ENCODE results near the gene INO80C.
"Not testable (repeated sequence)": the region's sequence is repeated elsewhere in the genome, so short reads cannot be mapped to it uniquely, and the experiment has no call there.

Gene INO80C

DNA sequence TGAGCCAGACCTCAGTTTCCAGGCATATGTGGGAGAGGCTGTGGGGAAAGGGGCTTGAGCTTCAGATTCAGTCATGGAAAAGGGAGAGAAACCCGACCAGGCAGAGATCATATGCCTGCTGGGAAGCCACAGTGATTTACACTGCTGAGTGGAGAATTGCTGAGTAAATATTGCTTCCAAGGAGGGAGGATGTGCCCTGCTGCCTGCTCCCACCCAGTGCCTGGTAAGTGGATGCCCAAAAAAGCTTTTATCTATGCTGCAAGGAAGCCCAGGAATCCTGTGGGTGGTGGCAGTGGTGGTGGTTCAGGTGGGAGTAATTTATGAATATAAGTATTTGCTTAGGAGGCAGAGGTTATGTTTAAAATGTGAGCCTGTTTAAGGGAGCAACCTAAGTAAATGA lies 39.5 kb downstream of the INO80C start:
- no peak for DNase-seq

DNA sequence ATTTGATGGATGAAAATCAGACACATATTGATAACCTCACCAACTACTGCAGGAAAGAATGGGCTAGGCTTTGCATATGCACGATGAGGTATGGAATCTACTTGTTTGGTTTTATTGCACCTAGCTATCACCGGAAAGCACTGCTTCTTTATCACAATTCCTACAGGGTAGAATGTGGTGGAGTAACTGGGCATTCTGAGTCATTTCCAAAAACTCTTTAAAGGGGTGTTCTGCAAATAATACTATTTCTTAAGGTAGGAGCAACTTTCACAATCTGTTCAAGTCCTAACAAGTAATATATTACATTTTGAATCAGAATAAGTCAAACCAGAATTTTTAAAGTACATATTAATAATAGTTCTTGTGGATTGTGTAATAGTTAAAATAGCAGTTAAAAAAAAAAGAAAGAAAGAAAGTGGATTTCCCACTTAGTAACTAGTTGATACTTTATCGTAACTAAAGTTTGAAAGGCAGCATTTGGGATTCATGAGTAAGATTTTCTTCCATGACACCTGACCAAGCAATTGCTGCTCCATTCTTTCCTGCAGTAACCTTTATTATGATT lies 40.5 kb downstream of the INO80C start:
- no peak for DNase-seq

DNA sequence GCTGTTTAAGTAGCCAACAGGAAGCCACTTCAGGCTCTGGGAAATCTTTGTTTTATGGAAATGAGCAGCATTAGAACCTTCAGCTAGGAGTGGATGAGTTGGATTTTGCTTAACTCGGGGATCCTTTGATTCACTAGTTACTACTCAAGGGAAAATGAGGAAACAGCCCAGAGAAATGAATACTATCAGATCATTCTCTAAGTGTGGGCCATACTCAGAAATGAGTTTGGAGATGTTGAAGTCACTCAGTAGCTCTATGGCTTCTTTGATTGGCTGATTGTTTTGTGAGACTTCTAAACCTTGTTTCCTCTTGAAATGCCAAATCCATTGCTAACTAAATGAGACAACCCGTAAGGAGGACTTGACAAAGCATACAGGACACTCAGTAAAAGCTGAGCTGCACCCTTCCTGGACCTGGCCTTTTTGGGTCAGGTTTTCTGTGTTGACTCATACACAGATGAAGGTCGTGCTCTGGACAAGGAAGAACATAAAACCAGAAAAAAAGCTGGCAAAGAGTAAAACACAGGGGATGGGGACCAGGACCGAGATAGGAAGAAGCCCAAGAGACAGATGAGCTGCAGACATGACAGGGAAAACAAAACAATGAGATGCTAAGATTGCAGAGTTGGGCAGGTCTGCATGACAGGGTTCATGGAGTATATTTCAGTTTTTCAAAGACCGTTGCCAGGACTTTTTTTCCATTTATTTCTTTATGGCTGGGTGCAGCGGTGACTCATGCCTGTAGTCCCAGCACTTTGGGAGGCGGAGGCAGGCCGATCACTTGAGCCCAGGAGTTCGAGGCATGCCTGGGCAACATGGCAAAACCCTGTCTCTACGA lies 41.6 kb downstream of the INO80C start:
- no peak for DNase-seq

- no peak for DNase-seq
These were observed 43.0 kb downstream of the INO80C start for GRCh38 chr18:35454803-35455202.

DNA sequence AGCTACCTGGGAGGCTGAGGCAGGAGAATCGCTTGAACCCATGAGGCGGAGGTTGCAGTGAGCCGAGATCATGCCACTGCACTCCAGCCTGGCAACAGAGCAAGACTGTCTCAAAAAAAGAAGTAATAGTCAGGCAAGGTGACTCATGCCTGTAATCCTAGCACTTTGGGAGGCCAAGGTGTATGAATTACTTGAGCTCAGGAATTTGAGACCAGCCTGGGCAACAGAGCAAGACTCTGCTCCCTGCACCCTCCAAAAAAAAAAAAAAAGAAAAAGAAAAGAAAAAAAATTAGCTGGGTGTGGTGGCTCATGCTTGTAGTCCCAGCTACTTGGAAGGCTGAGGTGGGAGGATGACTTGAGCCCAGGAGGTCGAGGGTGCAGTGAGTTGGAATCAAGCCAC lies 44.7 kb downstream of the INO80C start:
- not testable (repeated sequence) for DNase-seq

DNA sequence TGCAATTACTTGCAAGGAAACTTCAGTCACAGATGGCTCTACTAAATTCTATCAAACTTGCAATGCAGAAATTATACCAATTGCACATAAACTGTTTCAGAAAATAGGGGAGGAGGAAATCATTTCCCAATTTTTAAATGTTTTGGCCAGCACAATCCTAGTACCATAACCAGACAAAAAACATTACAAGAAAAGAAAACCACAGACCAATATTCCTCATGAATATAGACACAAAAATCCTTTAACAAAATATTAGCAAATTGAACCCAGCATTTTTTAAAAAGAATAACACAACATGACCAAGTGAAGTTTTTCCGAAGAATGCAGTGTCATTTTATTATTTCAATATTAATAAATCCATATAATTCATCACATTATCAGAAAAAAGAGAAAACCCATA lies 45.8 kb downstream of the INO80C start:
- no peak for DNase-seq

DNA sequence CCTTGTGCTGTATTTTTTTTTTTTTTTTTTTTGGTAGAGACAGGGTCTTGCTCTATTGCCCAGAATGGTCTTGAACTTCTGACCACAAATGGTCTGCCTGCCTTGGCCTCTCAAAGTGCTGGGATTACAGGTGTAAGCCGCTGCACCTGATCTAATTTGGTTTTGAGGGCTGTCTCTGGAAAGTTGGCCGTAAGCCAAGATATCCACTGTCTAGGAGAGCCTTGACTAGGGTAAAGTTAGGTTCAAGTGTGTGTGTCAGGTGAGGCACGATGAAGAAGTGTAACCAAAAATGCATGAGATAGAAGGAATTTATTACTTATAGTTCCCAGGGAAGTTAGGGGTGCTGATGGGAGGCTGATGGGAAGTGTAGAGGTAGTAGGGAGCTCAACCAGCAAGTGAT lies 46.7 kb downstream of the INO80C start:
- no peak for DNase-seq

GRCh38 chr18:35444636-35445035 lies 53.1 kb downstream of the INO80C start:
- no peak for DNase-seq

DNA sequence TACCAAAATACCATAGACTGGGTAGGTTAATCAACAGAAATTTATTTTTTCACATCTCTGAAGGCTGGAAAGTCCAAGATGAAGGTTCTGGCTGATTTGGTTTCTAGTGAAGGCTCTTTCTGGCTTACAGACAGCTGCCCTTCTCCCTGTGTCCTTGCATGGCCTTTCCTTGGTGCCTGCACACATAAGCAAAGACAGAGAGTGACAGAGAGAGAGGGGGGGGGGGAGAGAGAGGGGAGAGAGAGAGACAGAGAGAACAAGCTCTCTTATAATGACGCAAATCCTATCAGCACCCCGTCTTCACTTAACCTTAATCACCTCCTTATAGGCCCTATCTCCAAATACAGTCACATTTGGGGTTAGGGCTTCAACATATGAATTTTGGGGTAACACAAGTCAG lies 53.9 kb downstream of the INO80C start:
- DNase-seq, result no peak

- DNase-seq, result no peak
These were observed 54.3 kb downstream of the INO80C start for GRCh38 chr18:35443434-35443833.

DNA sequence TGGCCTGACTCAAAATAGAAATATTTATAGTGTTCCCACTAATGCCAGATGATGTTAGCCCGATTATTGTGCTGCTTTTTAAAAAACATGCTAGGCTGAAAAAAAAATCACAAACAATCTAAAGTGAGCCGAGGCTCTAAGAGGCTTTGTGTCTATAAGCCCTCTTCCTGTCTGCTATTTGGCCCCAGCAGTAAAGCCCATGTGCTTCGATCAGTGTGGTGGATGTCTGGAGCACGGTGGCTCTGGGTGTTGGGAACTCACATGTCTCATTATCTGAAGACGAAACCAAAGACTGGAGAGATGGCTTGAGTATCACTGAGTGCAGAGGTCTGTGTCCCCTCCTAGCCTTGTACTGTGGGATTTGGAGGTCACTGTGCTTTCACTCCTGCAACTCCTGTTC lies 55.1 kb downstream of the INO80C start:
- no peak for DNase-seq

- no peak for DNase-seq
These were observed 55.7 kb downstream of the INO80C start for GRCh38 chr18:35441857-35442595.

- no peak for DNase-seq
These were observed 59.1 kb downstream of the INO80C start for GRCh38 chr18:35438480-35439234.

GRCh38 chr18:35437836-35438235 lies 59.9 kb downstream of the INO80C start:
- DNase-seq, result no peak

- no peak for DNase-seq
These were observed 61.6 kb downstream of the INO80C start for GRCh38 chr18:35436076-35436649.

DNA sequence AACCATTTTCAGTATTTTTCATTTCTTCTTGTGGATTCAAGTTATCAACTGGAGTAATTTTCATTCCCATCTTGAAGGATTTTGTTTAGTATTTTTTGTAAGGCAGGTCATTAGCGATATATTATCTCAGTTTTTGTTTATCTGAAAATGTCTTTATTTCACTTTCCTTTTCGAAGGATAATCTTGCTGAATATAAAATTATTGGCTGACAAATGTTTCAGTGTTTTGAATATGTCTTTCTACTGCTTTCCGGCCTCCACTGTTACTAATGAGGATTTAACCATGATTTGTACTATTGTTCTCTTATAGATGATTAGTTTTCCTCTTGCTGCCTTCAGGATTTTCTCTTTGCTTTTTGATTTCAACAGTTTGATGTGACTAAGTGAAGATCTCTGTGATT lies 62.4 kb downstream of the INO80C start:
- no peak for DNase-seq

DNA sequence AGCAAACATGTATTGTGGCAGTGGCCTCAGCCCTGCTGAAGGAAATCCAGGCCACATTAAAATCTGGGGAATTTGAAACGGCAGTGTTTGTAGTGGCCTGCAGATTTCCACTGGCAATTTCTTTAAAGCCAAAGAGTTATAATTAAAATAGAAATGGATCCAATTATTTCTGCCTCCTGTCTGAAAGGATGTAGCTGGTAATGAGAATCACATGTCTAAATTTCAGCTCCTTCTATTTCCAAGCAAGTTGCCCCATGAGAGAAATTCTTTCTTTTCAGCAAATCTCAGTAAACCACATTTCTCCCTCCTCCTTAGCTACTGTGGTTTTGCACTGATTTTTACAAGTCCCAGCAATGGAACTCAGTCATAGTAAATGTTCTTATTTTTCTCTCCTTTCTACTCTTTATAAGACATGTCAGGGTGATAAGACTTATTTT lies 65.2 kb downstream of the INO80C start:
- DNase-seq, result no peak

- DNase-seq, result no peak
These were observed 66.4 kb downstream of the INO80C start for GRCh38 chr18:35431374-35431741.

DNA sequence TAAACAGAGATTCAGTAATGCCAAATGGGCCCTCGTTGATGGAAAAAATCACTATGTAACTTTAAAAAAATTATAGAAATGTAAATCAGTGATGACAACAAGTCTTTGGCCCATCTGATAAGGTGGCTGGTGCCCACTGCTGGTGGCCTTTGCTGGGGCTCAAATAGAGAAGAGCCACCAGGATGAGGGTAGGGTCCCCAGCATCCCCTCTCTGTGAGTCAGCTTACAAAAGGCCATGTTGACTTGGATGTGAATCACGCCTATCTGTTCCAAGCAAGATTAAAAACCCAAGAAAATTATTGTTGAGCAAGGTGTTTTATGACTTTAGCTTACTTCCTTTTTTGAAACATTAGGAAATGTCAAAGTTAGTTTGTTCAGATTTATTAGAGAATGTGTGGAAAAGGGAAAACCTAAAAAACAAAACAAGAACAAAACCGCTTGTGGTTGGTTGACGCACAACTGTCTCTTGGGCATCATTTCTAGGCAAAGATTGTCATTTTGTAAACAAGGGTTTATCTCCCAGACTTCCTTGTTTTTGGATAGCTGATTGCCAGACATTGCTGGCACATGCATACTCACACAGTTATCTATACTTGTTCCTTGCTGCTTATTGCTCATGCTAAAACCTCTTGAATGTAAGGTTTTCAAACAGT lies 66.9 kb downstream of the INO80C start:
- DNase-seq, result no peak

DNA sequence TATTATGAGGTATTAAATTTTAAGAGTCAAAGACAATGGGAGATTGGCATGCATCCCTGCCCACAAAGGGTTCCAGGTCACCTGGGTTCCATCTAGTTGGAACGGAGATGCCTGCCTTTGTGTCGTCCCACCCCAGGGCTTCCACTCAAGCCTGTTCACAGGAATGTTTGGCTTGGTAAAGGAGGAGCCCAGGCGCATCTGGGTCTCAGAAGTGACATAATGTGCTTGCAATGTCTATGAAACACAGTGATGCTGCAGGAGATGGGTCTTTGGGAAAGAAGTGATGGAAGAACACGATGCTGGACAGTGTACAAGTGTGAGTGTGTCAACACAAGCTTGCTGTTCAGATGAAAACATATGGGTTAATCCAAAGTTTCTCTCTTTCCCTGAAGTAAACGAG lies 71.0 kb downstream of the INO80C start:
- no peak for DNase-seq

- no peak for DNase-seq
These were observed 73.4 kb downstream of the INO80C start for GRCh38 chr18:35424356-35424755.

DNA sequence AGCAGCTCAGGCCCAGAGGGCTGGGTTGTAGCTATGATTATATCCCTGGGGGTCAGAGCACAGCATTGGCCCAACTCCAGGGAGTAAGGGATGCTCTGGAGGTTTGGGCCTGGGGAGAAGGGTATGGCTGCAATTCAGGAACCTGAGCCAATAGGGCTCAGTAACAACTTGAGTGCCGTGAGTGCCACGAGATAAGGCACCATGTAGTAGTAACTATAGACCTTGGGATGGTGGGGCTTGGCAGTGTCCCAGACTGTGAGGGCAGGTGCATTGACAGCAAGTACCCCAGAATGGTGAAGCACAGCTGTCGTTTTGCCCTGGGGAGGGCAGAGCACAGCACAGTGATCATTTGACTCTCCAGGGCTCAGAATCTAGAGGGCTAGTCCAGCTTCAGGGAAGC lies 75.5 kb downstream of the INO80C start:
- no peak for DNase-seq
